Left colon (tissue), 2 donors: Measurements from ENCODE around the gene TPSD1. TPM values are rescaled to one million over a fixed set of nuclear protein-coding genes. Genes with fewer than 3 reads are reported as not detected.
"Not testable (repeated sequence)": the region's sequence is repeated elsewhere in the genome, so short reads cannot be mapped to it uniquely, and the experiment has no call there.

Experiments used
- ATAC-seq: fragments of 200-7000 bp; cut with Tn5 transposase; one replicate; pipeline ENCODE4 v1.9.1; 2020; ENCODE audit warnings: mild to moderate bottlenecking, moderate library complexity
- DNase-seq, 2 donors: peaks; one replicate each; pipeline ENCODE4 v3.0.0-alpha.2; 2020
- intact Hi-C, 2 donors: fragments of 100-400 bp; cut with DNase I in 1 of 2; cut with micrococcal nuclease in 1 of 2; formaldehyde crosslinking; loops; one replicate each; pipeline versions ENCODE4 v1.11.2 to v1.14.0; 2022; cut with DNase I, micrococcal nuclease
- total RNA-seq, 2 donors: library from RNA; stranded (reverse); fragmentation: NEBNext Ultra II Directional; extraction: Animal tissue kit (Norgen Biotek cat#: 25700); gene quantifications; one replicate each; pipeline ENCODE4 v1.2.1, GENCODE V29; 2021
- donor health status: DM: no; HTN: no; CAD: no.
- donor health status: DM: yes; HTN: yes; CAD: no.

TPSD1 gene
- total RNA-seq, 2 donors from 2014 or later, result 0.18 to 2.8 TPM

DNA sequence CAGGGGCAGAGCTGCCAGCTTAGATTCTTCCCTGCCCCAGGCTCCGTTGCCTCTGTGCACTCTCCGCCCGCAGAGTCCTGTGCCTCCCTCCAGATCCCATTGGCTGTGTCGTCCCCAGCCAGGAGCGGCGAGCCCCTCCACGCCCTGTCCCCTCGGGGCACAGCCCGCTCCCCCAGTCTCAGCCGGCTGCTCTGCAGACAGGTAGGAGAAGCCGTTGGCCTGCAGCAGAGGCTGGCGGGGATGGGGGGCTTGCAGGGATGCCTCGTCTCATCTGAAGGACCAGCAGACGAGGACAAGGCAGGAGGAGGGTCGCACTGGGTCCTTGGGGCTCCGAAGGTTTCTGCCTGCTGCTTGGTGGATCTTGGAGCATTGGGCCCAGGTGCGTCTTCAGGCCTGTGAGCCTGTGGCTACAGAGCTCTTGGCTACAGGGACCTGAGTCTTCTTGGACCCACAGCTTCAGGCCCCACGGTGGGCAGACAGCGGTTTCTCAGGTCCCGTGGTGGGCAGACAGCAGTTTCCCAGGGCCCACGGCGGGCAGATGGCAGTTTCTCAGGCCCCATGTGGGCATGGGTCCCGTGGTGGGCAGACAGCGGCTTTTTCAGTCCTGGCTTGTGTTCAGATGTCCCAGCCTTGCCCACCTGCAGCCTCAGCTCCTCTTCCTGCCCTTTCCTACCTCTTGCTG, 36.8 kb upstream of the TPSD1 start:
- ATAC-seq, result no peak
- DNase-seq, result no peak
- intact Hi-C loops, result no loop called here

DNA sequence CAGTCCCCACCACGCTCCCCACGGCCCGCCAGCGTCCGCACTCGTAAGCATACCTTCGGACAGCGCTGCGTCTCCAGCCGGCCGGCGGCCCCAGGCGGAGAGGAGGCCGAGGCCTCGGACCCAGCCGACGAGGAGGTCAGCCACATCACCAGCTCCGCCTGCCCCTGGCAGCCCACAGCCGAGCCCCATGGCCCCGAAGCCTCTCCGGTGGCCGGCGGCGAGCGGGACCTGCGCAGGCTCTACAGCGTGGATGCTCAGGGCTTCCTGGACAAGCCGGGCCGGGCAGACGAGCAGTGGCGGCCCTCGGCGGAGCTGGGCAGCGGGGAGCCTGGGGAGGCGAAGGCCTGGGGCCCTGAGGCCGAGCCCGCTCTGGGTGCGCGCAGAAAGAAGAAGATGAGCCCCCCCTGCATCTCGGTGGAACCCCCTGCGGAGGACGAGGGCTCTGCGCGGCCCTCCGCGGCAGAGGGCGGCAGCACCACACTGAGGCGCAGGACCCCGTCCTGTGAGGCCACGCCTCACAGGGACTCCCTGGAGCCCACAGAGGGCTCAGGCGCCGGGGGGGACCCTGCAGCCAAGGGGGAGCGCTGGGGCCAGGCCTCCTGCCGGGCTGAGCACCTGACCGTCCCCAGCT, 35.7 kb upstream of the TPSD1 start:
- DNase-seq (no peak), ATAC-seq (no peak)
- intact Hi-C loops, result no loop called here

DNA sequence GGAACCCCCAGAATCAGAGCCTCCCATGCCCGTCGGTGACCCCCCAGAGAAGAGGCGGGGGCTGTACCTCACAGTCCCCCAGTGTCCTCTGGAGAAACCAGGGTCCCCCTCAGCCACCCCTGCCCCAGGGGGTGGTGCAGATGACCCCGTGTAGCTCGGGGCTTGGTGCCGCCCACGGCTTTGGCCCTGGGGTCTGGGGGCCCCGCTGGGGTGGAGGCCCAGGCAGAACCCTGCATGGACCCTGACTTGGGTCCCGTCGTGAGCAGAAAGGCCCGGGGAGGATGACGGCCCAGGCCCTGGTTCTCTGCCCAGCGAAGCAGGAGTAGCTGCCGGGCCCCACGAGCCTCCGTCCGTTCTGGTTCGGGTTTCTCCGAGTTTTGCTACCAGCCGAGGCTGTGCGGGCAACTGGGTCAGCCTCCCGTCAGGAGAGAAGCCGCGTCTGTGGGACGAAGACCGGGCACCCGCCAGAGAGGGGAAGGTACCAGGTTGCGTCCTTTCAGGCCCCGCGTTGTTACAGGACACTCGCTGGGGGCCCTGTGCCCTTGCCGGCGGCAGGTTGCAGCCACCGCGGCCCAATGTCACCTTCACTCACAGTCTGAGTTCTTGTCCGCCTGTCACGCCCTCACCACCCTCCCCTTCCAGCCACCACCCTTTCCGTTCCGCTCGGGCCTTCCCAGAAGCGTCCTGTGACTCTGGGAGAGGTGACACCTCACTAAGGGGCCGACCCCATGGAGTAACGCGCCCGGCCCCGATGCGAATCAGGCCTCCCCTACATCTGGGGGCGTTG, 34.8 kb upstream of the TPSD1 start:
- intact Hi-C loops, result no loop called here
- DNase-seq (peak in 1 of 2 donors; percentile 61), ATAC-seq (peak; percentile 40)

DNA sequence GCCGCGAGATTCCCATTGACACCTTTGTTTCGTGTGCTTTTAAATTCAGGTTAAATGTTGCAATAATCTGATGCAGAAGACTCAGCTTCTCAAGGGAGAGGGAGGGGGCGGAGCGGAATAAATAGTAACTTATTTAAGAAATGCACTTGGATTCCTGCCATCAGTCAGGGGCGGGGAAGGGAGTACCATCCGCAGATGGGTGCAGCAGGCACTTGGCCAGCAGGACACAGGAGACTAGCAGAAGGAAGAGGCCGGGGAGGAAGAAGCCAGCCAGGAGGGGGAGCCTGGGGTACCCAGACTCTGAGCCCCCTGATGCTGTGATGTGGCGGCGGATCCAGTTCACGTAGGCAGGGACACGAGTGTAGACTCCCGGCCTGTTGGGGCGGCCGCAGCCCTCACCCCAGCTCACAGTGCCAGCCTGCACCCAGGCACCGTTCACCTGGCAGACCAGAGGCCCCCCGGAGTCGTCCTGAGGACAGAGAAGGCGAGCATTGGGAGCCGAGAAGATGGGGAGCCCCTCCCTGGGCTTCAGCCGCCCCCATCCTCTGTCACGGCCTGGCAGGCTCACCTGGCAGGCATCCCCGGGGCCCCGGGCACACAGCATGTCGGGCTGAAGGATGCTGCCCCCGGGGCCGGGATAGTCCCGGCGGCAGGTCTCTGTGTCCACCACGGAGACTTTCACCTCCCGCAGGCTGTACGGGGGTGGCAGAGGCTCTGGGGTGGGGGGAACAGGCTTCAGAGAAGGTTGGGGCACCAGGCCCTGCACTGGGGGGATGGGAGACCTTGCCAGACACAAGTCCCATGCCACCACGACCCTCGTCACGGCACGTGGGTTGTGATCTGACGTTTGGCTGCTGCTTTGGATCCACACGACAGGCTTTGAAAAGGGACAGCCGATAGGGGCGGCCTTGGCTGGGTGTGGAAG, 34.0 kb upstream of the TPSD1 start:
- DNase-seq, result peak; percentile 38 to 74
- ATAC-seq, result peak; percentile 28
- intact Hi-C loops, result no loop called here

DNA sequence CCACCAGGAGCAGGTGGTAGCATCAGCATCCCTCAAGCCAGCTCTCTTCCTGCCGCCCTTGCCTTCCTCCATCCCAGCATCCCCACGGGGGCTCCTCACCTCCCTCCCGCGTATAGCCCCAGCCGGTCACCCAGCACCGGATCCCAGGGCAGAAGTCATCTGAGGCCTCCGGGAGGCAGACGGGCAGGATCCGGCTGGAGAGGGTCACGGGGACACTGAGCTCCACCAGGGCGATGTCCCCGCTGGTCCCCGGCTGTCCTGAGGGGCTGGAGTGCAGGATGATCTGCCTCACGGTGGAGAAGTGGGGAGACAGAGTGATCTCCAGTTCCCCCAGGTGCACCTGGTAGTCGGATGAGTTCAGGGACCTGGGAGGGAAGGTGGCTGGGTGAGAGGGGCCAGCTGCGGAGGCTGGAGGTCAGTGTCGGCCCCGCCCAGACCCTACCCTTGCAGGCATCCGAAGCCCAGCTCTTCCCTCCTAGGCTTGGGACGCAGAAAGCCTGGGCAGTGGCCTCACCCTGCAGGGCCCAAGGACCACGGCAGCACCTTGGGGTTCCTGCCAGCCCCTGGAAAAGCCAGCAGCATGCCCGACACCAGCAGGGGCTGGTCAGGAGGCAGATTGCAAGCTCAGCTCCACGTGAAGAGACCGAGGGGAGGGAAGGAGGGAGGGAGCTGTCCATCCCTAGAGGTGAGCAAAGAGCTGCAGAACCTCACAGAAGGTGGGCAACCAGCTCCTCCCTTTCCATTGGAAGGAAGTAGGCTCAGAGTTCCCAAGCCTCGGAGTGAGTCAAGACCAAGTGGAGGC, 33.1 kb upstream of the TPSD1 start:
- ATAC-seq (no peak), DNase-seq (no peak)
- intact Hi-C loops, result no loop called here

DNA sequence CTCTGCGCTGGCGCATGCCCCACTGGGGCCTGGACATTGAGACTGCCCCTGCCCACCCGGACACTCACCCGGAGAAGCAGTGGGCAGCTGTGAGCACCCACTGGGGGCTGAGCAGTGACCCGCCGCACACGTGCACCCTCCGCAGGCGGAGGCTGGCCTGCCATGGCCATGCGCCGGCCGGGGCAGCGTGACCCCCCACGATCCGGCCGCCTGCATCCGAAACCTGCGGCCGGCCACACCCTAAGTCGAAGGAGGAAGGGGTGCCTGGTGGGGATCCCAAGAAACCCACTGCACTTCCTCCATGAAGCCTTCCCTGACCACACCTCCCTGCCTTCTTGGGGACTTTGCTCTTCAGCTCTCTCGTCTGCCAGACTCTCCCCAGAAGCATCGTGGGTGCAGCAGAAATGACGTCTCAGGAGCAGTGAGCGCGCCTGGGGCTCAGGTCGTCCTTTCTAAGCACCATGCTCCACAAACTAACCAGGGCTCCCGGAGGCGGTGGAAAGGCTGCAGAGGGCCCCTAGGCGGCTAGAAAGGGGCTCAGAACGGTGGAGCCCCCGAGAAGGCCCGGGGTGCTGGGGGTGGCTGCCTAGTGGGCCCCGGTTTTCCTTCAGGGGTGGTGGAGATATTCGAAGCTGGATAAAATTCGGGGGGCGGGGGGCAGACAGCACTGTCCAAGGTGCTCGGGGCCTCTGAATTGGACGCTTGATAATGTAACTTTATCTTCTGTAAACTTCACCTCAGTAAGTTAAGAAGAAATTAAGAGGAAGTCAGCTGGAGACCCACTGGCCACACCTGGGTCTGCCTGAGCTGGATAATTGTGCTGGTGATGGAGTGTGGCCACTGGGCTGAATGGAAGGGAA, 32.3 kb upstream of the TPSD1 start:
- ATAC-seq, result peak; percentile 25
- peak in 1 of 2 donors; percentile 29 for DNase-seq
- intact Hi-C loops, result no loop called here

DNA sequence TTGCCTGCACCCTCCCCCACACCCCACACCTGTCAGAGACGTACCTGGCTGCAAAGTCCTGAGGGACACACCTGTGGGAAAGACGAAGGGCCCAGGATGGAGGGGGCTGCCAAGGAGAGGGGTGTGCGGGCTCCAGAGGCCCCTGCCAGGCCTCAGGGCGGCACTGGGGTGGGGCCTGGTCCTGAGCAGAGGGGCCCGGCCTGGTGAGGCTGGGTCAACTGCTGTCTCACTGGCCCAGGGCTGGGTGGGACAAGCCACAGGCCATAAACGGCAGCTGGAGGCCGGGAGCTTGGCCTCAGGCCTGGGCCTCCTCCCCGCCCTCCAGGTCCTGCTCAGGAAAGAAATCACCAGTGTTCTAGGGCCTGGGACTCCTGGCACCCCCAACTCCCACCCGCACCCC, 31.3 kb upstream of the TPSD1 start:
- intact Hi-C loops, result no loop called here
- DNase-seq (peak; percentile 49 to 68), ATAC-seq (peak; percentile 73)

DNA sequence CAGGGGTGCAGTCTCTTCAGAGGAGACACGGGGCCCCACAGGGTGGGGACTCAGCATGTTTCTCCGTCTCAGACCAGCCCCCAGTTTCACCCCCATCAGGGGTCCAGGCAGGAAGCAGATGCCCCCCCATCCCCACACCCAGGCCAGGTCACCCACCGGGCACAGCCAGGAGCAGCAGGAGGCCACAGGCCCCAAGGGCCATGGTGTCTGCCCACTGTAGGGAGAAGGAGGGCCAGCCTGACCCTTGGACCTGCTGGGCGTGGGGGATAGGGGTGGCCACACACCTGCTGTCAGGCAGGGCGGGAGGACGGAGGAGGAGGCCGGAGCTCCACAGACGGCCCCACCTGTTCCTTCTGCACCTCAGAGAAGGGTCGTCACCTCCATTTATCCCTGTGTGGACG, 30.8 kb upstream of the TPSD1 start, which contains the start of gene TPSG1:
Gene TPSG1 (minus strand): TSS at position 218 of the 401 bp plus-strand sequence. CDS start 16 bp downstream, at position 202.
- DNase-seq (peak; percentile 51 to 68), ATAC-seq (peak; percentile 67)
- intact Hi-C loops, result no loop called here

DNA sequence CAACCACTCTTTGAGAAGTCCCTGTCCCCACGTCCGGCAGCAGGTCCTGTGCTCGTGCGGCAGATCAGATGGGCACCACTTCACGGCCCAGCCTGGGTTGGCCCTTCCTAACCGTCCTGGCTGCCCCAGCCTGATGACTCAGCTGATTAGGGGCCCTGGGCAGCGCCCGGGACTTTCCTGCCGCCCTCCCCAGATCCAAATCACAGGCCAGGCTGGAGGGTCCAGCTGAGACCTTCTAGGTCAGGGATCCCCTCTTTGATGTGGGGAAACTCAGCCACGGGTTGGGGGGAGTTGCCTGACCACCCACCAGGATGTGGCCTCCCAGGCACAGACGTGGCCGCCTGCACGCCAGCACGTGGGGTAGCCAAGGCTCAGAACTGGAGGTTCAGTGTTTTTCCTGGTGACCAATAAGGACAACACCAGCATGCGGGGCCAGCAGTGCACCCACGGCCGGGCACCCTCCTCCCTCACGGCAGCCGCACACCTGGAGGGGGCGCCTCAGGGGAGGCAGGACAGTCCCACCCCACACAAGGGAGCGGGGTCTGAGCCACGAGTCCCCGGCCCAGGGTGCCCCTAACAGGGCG, 30.0 kb upstream of the TPSD1 start:
- peak; percentile 21 for ATAC-seq
- peak; percentile 34 to 46 for DNase-seq

DNA sequence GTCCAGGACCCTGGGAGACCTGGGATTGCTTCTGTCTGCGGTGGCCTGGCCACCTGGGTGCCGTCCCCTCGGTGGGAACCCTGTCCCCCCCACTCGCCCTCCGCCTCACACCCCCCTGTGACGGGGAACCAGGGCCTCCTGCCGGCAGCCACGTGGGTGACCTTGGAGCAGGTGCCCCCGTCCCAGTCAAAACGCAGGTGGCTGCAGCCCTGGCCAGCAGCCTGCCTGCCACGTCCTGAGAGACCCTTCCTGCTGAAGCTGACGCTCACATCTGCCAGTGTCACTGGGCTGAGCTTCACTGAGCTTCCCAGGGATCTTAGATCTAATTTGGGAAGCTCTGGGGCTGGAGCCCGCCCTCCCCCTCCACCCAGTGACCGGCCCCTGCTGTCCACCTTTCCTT, 29.2 kb upstream of the TPSD1 start:
- ATAC-seq, intact Hi-C loops, DNase-seq: not testable (repeated sequence)

More for the DNA sequence above, 30.0 kb upstream of the TPSD1 start:
- intact Hi-C loops, result not testable (repeated sequence)

DNA sequence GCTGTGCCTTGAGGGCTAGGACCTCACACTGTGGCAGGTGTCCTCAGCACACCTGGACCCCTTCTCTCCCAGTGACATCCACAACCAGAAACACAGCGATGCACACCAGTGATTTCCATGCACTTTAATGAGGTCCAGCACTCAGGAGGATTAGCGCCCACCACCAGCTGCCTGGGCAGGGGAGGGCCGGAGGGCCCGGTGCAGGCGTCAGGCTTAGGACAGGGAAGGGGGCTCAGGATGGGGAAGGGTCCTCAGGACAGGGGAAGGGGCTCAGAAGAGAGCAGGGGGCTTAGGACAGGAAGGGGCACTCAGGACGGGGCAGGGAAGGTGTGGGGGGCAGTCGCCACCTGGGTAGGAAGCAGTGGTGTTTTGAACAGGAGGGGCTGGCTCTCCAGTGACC, 27.6 kb upstream of the TPSD1 start:
- DNase-seq, intact Hi-C loops, ATAC-seq: not testable (repeated sequence)

DNA sequence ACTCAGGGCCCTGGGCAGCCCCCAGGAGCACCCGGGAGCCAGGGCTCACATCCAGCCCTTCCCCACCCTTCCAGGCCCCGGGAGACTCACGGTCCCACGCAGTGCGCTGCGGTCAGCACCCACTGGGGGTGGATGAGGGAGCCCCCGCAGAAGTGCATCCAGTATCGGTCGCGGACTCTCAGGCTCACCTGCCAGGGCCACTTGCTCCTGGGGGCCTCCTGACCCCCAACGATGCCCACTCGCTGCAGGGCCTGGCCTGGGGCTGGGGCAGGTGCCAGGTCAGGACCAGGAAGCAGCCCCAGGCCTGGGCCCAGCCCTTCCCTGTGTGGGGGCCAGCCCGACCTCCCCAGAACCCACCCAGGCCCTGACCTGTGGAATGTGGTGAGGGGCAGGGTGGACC, 26.4 kb upstream of the TPSD1 start:
- ATAC-seq, DNase-seq: not testable (repeated sequence)

DNA sequence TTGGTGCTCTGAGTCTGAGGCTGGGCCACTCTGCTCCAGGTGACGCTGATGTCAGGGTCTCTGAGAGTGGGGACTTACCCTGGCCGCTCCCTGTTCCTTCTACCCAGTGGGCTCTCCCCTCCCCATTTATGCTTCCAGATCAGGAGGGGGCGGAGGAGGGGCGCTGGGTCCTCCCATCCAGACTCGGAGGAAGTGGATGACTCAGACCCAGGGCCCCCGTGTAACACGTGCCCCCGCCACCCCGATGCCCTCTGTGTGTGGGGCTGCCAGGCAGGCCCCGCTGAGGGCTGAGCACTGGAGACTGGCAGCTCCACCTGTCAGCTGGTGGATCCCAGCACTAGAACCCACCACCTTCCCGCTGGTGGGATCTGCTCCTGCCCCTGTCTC, 25.8 kb upstream of the TPSD1 start, which contains the start of gene TPSB2:
Gene TPSB2 (minus strand): TSS at position 101 of the 387 bp plus-strand sequence. CDS start 233 bp downstream, outside the sequence.
- ATAC-seq, result not testable (repeated sequence)

More for the DNA sequence above, 26.4 kb upstream of the TPSD1 start:
- intact Hi-C loops, result not testable (repeated sequence)

DNA sequence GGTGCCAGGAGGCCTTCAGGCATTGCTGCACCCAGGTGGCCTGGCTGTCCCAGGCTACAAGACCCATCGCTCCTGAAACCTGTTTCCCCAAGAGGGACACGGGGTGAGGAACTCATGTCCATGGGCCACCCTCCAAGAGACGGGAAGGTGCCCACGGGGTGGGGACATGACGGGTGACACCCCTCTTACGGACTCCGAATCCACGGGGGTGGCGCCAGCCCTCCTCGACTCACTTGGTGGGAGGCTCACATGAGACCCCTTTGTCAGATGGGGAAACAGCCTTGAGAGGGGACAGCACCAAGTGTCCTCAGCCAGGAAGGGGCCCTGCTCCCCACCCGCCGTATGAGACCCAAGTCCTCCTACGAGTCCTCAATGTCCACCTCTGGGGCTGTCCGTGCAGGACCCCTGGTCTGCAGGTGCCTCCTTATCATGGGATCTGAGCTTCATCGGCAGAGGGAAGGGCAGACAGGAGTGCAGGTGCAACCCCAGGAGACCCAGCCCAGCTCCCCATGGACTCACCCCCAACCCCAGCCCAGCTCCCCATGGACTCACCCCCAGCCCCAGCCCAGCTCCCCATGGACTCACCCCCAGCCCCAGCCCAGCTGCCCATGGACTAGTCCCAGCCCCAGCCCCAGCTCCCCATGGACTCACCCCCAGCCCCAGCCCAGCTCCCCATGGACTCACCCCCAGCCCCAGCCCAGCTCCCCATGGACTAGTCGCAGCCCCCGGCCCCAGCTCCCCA, 25.2 kb upstream of the TPSD1 start:
- ATAC-seq, intact Hi-C loops, DNase-seq: not testable (repeated sequence)

More for the DNA sequence above, 25.8 kb upstream of the TPSD1 start, which contains the start of gene TPSB2:
- DNase-seq, intact Hi-C loops: not testable (repeated sequence)

DNA sequence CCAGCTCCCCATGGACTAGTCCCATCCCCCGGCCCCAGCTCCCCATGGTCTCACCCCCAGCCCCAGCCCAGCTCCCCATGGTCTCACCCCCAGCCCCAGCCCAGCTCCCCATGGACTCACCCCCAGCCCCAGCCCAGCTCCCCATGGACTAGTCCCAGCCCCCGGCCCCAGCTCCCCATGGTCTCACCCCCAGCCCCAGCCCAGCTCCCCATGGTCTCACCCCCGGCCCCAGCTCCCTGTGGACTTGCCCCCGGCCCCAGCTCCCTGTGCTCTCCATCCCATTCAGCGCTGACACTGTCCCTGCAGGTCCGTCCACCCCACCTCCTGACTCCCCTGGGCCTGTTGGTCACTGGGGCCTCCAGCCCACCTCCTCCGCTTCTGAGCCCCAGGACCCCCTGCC, 24.6 kb upstream of the TPSD1 start:
- ATAC-seq, DNase-seq, intact Hi-C loops: not testable (repeated sequence)
